Loucy (cell line): ENCODE data around the gene CLDN10.

Source experiments
- H2AFZ ChIP-seq: fragments of 200-600 bp; sonication (generic); 2 replicates; pipeline ENCODE4 v1.6.0; 2016; ENCODE audit warnings: antibody characterized with exemption, mild to moderate bottlenecking, low read length, moderate library complexity
- H3F3A ChIP-seq: fragments of 200-600 bp; 2 replicates; pipeline ENCODE4 v1.6.0; 2016; ENCODE audit warnings: antibody characterized with exemption, low read depth, mild to moderate bottlenecking
- H3K27me3 ChIP-seq: fragments of 200-600 bp; sonication (generic); 2 replicates; pipeline ENCODE4 v1.6.1; 2014; ENCODE audit warnings: low read length, mild to moderate bottlenecking; ENCODE audit not compliant: insufficient read depth, poor library complexity, severe bottlenecking
- H3K36me3 ChIP-seq: fragments of 200-600 bp; sonication (generic); 2 replicates; pipeline ENCODE4 v1.6.1; 2016; ENCODE audit warnings: low read length; ENCODE audit not compliant: insufficient read depth
- H3K4me1 ChIP-seq: fragments of 200-600 bp; sonication (generic); 2 replicates; pipeline ENCODE4 v1.5.1; 2014; ENCODE audit warnings: low read length, mild to moderate bottlenecking; ENCODE audit not compliant: insufficient read depth, poor library complexity, severe bottlenecking
- H3K4me2 ChIP-seq: fragments of 200-600 bp; sonication (generic); 2 replicates; pipeline ENCODE4 v1.6.0; 2014; ENCODE audit warnings: antibody characterized with exemption, low read length, low read depth, mild to moderate bottlenecking; ENCODE audit not compliant: poor library complexity, severe bottlenecking
- H3K4me3 ChIP-seq: fragments of 200-600 bp; sonication (generic); 2 replicates; pipeline ENCODE4 v1.5.1; 2014; ENCODE audit warnings: low read length, mild to moderate bottlenecking, mixed read lengths; ENCODE audit not compliant: poor library complexity, severe bottlenecking
- H3K79me2 ChIP-seq: fragments of 200-600 bp; sonication (generic); 2 replicates; pipeline ENCODE4 v1.6.1; 2014; ENCODE audit warnings: low read length; ENCODE audit not compliant: insufficient read depth
- H3K9ac ChIP-seq: fragments of 200-600 bp; sonication (generic); 2 replicates; pipeline ENCODE4 v1.6.0; 2014; ENCODE audit warnings: mild to moderate bottlenecking, low read depth, low read length, moderate library complexity; ENCODE audit not compliant: poor library complexity, severe bottlenecking
- H3K9me2 ChIP-seq: fragments of 200-600 bp; sonication (generic); replicated peaks from 2 replicates; pipeline ENCODE4 v1.6.1; 2016; ENCODE audit warnings: low read depth, low read length, mixed read lengths
- H3K9me3 ChIP-seq: fragments of 200-600 bp; sonication (generic); 2 replicates; pipeline ENCODE4 v1.6.1; 2014; ENCODE audit warnings: mild to moderate bottlenecking, antibody characterized with exemption, low read length, low read depth; ENCODE audit not compliant: insufficient read depth
- H4K20me1 ChIP-seq: fragments of 200-600 bp; sonication (generic); 2 replicates; pipeline ENCODE4 v1.6.0; 2014; ENCODE audit warnings: antibody characterized with exemption, low read length, mild to moderate bottlenecking; ENCODE audit not compliant: insufficient read depth, poor library complexity, severe bottlenecking
- CTCF ChIP-seq: fragments of 200-600 bp; sonication (generic); conservative IDR thresholded peaks from 2 replicates; pipeline ENCODE4 v1.5.1; 2014; ENCODE audit warnings: mild to moderate bottlenecking, antibody characterized with exemption, low read length
- EZH2phosphoT487 ChIP-seq: fragments of 200-600 bp; IDR thresholded peaks from 2 replicates; pipeline ENCODE4 v1.6.1; 2018; ENCODE audit warnings: antibody characterized with exemption, mild to moderate bottlenecking, moderate library complexity, borderline replicate concordance

CLDN10 gene

GRCh38 chr13:95536632-95537241 is 15.8 kb upstream of the CLDN10 start:
- H3K9me2 ChIP-seq, result no peaks in the 10 kb centered on the region
- H3K9ac ChIP-seq, result no peak overlapping the region
- peak overlapping the region; percentile 71; the same call in 1 of the 2 replicates for H2AFZ ChIP-seq
- no peaks in the 10 kb centered on the region for H3K27me3 ChIP-seq
- no peak overlapping the region for H3K4me3 ChIP-seq
- H3K4me1 ChIP-seq, result no peaks in the 10 kb centered on the region
- H3K9me3 ChIP-seq, result no peaks in the 10 kb centered on the region
- no peak overlapping the region for H3K4me2 ChIP-seq
- H3K79me2 ChIP-seq, result no peaks in the 10 kb centered on the region
- H4K20me1 ChIP-seq, result no peaks in the 10 kb centered on the region
- TF ChIP-seq EZH2phosphoT487, result no peak
- TF ChIP-seq CTCF, result peak; percentile 71
- H3F3A ChIP-seq, result no peaks in the 10 kb centered on the region
- no peaks in the 10 kb centered on the region for H3K36me3 ChIP-seq

- H3K4me1 ChIP-seq, result no peaks in the 10 kb centered on the region
- H4K20me1 ChIP-seq, result no peaks in the 10 kb centered on the region
- no peak overlapping the region for H3K4me2 ChIP-seq
- H3K36me3 ChIP-seq, result no peaks in the 10 kb centered on the region
- no peaks in the 10 kb centered on the region for H3K9me2 ChIP-seq
- H3K4me3 ChIP-seq, result no peak overlapping the region
- no peaks in the 10 kb centered on the region for H3K79me2 ChIP-seq
- no peak overlapping the region for H3K9ac ChIP-seq
- no peaks in the 10 kb centered on the region for H3K27me3 ChIP-seq
- TF ChIP-seq EZH2phosphoT487 (no peak), CTCF (no peak)
- no peak overlapping the region for H2AFZ ChIP-seq
- no peaks in the 10 kb centered on the region for H3K9me3 ChIP-seq
- H3F3A ChIP-seq, result no peaks in the 10 kb centered on the region
These were observed 11.6 kb upstream of the CLDN10 start for GRCh38 chr13:95540888-95541287.

GRCh38 chr13:95541308-95541707 is 11.2 kb upstream of the CLDN10 start:
- Histone ChIP-seq H4K20me1 (no peaks in the 10 kb centered on the region), H3K36me3 (no peaks in the 10 kb centered on the region), H2AFZ (no peak overlapping the region), H3K9me3 (no peaks in the 10 kb centered on the region), H3K4me1 (no peaks in the 10 kb centered on the region), H3K4me2 (no peak overlapping the region), H3F3A (no peaks in the 10 kb centered on the region), H3K79me2 (no peaks in the 10 kb centered on the region), H3K9me2 (no peaks in the 10 kb centered on the region), H3K4me3 (no peak overlapping the region), H3K9ac (no peak overlapping the region), H3K27me3 (no peaks in the 10 kb centered on the region)
- TF ChIP-seq CTCF (no peak), EZH2phosphoT487 (no peak)
